HG03565 (cell line): ENCODE measurements around the gene PRKAG2.
"Not testable (repeated sequence)": the region's sequence is repeated elsewhere in the genome, so short reads cannot be mapped to it uniquely, and the experiment has no call there.

Experiments
- ATAC-seq: cut with Tn5 transposase; IDR thresholded peaks from one replicate; pipeline ENCODE4 v1.9.1; 2021; ENCODE audit warnings: mild to moderate bottlenecking, moderate library complexity; ENCODE audit not compliant: unreplicated experiment

Gene PRKAG2

GRCh38 chr7:151790830-151791620 lies 85.9 kb downstream of the PRKAG2 start:
- no peak for ATAC-seq

GRCh38 chr7:151790095-151790829 lies 86.7 kb downstream of the PRKAG2 start:
- ATAC-seq = no peak

DNA sequence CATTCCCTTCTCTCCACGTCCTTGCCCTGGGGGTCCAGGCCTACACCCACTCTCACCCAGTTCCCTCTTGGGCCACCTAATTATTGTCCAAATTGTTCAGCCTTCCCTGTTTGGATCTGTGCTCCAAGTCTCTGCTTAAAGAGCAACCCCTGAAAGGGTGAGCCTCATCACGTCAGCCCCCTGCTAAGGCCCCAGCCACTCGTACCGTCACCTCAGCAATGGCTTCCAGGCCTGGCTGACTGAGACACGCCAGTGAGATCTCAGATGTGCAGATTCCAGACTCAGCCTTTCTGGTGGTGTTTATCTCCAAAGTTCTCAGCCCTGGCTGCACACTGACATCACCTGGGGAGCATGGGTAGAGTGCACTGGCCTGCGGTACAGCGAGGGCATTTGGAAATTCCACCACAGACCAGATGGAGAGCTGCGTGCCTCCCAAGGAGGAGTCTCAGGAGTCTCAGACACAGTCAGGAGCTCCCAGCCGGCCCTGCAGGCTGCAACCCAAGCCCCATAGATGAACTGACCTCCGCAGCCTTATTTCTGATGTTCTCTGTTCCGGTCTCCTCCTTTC lies 87.5 kb downstream of the PRKAG2 start:
- no peak for ATAC-seq

DNA sequence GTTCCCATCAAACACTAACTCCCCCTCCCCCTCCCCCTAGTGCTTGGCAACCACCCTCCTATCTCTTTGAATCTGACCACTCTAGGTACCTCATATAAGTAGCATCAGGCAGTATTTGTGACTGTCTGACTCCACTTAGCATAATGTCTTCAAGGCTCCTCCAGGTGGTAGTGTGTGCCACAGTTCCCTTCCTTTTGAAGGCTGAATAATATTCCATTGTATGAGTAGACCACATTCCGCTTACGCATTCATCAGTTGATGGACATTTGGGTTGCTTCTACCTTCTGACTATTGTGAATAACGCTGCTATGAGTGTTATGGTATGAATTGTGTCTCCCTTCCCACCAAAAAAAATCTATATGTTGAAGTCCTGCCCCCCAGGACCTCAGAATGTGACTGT lies 89.6 kb downstream of the PRKAG2 start:
- no peak for ATAC-seq

GRCh38 chr7:151786936-151787335 lies 90.0 kb downstream of the PRKAG2 start:
- ATAC-seq = no peak

DNA sequence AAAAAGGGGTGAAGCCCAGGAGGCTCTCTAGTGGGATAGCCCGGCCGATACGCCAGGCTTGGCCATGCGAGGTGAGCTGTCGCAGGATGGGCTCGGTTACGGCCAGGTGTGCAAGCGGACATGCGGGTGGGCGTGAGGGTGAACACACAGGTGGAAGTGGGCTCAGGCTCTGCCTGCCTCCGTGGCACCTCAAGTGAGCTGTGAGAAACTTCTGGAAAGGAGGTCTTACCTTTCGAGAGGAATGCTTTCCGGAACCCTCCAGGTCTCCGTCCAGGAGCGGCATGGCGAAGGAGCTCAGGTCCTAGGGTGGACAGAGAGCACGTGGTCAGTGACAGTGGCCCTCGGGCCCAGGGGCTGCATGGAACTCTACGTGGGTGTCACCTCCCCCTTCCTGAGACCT lies 90.7 kb downstream of the PRKAG2 start:
- no peak for ATAC-seq

- ATAC-seq = no peak
Measured at GRCh38 chr7:151785681-151785965, 91.3 kb downstream of the PRKAG2 start.

- ATAC-seq = no peak
Measured at GRCh38 chr7:151784853-151785680, 91.8 kb downstream of the PRKAG2 start.

GRCh38 chr7:151783958-151784575 lies 92.8 kb downstream of the PRKAG2 start:
- ATAC-seq = no peak

GRCh38 chr7:151782598-151783448 lies 94.1 kb downstream of the PRKAG2 start:
- peak; percentile 79 for ATAC-seq

GRCh38 chr7:151782256-151782597 lies 94.7 kb downstream of the PRKAG2 start:
- not testable (repeated sequence) for ATAC-seq

GRCh38 chr7:151781161-151781845 lies 95.6 kb downstream of the PRKAG2 start:
- no peak for ATAC-seq

GRCh38 chr7:151780631-151781030 lies 96.3 kb downstream of the PRKAG2 start:
- ATAC-seq = no peak

DNA sequence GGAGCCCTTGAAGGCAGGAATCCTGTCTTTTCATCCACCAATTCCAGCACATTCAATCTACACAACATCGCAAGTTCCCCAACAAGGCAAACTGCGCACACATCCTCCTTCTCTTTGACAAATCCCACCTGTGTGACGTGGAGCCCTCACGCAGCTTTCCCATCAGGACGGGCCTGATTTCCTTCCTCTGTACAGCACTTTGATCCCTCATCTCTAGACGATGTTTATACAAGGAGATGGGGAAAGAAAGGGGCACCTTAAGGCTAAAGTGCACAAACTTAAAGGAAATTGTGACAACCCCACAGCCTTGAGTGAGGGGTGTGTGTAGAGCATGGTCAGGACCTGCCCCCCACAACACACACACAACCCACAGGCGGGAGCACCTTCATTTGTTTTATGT lies 97.2 kb downstream of the PRKAG2 start:
- ATAC-seq = no peak

GRCh38 chr7:151779255-151779654 lies 97.7 kb downstream of the PRKAG2 start:
- no peak for ATAC-seq

- ATAC-seq = no peak
Measured at GRCh38 chr7:151777908-151778670, 98.8 kb downstream of the PRKAG2 start.

- no peak for ATAC-seq
Measured at GRCh38 chr7:151777495-151777880, 99.4 kb downstream of the PRKAG2 start.

GRCh38 chr7:151776876-151777494 lies 99.9 kb downstream of the PRKAG2 start:
- ATAC-seq = no peak
